GM21367 (cell line): ENCODE measurements around the gene PSMB3.

Source experiments
- ATAC-seq: cut with Tn5 transposase; IDR thresholded peaks from one replicate; pipeline ENCODE4 v1.9.1; 2021; ENCODE audit not compliant: unreplicated experiment

The PSMB3 gene

GRCh38 chr17:38733282-38733981 is 19.1 kb upstream of the PSMB3 start:
- ATAC-seq, result no peak

DNA sequence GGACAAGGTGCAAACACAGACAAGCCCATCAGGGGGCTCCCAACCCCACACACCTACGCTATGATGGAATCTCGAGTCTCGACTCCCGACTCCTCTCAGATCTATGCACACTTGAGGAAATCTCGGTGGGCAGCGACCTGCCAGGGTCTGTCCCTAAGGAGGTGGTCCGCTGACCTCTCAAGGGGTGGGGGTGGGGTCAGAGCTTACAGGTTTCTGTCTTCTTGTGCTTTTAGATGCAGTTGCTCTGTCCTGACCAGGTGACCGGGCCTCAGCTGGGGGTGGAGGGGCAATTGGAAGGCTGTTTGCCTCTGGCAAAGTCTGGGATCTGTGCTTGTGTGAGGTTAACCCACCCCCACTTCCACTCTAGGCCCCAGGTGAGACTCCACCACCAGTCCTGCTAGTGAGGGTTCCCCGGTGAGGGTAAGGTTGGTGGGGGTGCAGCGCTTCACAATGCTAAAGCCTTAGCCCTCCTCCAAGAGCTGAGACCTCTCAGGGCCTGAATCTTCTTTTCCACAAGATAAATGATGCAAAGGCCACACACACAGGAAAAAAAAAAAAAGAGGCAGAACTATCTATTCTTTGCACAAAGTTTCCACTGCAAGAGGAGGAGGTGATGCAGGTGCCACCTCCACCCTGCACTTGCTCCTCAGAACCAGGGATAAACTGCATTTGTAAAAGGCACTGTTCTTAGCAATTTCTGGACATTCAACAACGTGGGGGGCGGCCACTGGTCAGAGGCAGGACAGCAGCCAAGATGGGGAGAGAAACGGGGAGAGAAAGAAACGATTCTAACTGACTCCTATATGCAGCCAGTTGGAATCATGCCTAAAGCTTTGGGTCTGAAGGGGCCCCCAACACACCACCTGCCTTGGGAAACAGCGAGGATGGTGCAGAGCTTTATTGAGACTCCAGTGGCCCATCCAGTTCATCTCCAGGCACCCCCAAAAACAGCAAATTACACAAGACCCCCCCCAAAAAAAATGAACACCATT is 18.3 kb upstream of the PSMB3 start:
- no peak for ATAC-seq

GRCh38 chr17:38735161-38735997 is 17.2 kb upstream of the PSMB3 start:
- no peak for ATAC-seq

- no peak for ATAC-seq
Observed at GRCh38 chr17:38738007-38738662, 14.4 kb upstream of the PSMB3 start.

DNA sequence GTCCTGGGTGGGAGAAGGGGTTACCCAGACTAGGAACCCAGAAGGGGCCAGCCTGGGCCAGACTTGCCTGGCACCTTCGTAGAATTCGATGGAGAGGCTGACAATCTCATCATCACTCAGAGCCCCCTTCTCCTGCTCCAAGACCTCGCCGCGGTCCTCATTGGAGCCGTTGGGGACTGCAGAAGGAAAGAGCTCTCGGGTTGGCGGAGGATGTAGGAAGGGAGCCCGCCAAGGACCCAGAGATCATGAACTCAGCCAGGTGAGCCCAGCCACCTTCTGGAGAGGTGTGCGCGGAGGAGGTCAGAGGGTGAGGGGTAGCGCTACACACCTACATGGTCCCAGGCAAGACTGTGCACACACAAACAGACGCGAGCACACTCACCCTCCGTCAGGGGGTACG is 13.9 kb upstream of the PSMB3 start:
- ATAC-seq, result no peak

DNA sequence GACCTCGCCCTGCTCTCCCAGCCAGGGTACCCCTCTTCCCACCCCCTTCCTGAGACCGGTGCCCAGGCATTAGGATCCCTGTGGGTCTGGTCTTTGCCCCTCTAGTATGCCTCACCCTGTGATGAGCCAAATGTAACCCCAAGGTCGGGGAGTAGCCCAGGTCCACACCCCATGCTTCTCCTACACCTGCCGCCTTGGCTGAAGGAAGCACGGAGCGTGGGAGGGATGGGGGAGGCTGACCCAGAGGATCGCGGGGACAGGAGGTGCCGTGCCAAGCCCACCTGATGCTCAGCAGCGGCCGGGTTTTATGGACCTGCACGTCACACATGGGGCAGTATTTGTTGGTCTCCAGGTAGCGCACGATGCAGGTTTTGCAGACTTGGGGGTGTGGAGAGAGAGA is 13.2 kb upstream of the PSMB3 start:
- no peak for ATAC-seq

DNA sequence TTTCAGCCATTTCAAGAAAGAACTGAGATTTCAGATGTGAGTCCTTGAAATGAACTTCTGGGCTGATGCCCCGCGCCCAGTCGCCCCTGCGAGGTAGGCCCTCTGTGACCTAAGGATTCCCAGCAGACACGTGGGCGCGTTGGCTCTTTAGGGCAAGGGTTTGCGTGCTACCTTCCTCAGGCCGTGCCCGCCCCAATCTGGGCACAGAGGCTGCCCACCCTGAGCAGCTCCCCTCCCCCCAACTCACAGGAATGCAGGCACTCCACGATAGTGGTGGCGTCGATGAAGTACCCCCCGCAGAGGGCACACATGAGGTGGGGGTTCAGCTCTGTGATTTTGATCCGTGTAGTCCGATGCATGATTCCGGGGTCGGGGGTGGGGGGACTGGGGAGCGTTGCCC is 12.5 kb upstream of the PSMB3 start:
- ATAC-seq, result no peak

GRCh38 chr17:38740806-38741205 is 11.7 kb upstream of the PSMB3 start:
- no peak for ATAC-seq

GRCh38 chr17:38741461-38741860 is 11.1 kb upstream of the PSMB3 start:
- ATAC-seq, result no peak

- no peak for ATAC-seq
Observed at GRCh38 chr17:38741921-38742410, 10.6 kb upstream of the PSMB3 start.

DNA sequence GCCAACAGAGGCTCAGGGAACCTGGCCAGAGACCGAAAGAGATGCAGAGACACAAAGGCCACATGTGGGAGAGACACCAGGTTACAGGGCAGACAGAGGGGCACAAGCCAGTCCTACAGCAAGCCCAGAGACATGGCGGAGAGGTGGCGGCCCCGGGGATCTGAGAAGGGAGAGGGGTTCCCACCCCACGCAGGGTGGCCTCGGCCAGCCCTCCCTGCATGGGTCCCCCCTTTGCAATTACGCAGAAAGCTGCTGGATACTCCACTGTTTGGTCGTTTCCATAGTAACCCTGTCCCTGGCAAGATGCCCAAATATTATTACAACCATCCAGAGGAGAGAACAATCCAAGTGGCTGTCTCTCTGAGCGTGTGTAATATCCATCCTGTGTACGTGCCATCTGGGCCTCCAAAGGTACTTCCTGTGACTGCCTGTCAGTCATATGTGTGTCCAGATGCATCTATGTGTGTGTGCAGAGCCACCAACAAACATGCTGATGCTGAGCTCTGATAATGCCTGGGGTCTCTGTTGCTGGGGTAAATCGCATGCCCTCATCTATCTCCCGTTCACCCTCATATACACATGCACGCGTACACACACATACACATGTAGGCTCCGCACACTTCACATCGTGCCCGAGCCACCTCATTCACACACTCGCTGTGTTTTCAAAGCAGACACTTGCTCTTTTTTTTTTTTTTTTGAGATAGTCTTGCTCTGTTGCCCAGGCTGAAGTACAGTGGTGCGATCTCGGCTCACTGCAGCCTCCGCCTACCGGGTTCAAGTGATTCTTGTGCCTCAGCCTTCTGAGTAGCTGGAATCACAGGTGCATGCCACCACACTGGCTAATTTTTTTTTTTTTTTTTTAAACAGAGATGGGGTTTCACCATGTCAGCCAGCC is 9.9 kb upstream of the PSMB3 start:
- ATAC-seq, result no peak

DNA sequence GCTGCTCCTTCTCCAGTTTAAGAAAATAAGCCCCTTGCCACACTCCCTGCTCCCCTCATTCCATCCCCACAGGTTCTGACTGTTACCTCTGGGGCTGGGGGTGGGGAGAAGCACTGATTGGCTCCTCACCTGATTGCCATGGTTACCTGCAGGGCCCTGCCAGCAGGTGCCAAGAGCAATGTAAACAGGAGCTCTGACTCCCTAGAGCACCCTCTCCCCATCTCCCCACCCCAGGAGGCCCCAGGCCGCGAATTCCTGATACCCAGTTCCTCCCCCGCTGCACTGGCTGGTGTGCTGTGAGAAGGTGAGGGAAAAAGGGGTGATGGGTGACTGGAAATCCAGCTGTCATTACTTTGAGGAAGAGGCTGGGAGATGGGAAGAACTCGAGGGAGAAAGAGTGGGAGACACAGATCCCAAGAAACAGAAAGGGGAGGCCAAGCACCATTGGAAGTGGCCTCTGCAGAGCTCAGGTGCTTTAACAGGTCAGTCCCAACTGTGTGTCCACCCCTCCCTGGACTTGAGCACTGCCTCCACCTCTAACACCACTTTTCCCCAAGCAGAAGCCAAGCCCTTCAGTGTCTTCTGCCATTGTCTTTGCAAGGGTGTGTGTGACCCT is 8.9 kb upstream of the PSMB3 start:
- no peak for ATAC-seq

DNA sequence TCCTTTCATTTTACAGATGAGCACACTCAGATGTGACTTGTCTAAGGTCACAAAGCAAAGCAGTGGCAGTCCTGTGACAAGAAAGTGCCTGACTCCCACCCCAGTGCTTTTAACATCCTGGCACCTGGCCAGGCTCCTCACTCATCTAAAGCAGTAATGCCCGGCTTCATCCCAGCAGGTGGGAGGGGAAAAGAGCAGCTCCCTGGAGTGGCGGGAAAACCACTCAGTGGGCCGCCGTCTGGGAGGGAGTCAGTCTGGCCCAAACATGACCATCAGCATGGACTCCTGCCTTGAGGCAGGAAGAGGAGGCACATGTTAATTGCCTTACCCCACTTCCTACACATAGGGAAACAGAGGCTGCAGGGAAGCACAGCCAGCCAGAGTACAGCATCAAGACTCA is 7.0 kb upstream of the PSMB3 start:
- no peak for ATAC-seq

DNA sequence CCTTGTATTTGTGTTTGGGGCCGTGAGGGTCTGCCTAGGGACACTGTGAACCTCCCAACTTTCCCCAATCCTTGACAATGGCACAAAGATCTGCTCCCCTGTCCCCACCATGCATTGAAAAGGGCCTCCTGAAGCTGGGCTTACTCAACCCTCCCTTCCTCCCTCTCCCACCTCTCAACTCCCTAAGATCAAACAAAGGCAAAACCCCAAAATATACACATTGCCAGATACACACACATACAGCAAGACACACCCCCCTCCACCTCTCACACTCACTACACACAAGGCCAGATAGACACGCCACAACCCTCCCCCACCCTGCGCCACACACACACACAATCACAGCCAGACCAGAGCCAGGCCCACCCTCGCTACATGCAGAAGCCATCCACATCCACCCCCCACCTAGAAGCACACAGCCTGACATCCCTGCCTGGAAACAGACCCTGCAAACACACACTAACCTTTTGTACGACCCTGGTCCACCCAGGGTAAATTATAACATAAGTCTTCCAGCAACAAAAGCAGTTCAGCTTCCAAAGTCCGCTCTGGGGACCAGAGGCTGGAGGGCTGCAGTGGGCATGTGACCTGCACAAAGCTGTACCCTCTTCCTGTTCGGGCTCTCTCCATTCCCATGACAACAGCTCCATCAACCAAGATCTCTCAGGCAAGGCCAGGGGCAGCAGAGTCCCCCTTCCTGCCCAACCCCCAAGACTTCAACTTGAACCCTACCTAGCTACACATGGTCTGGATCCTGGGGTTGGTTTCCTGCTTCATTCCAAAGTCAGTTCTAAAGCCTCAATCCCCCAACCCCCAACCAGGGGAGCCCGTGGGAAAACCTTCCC is 6.3 kb upstream of the PSMB3 start:
- no peak for ATAC-seq

GRCh38 chr17:38746849-38747462 is 5.6 kb upstream of the PSMB3 start:
- ATAC-seq, result no peak

- no peak for ATAC-seq
Observed at GRCh38 chr17:38747463-38748148, 4.9 kb upstream of the PSMB3 start.

- ATAC-seq, result no peak
Observed at GRCh38 chr17:38748149-38748891, 4.2 kb upstream of the PSMB3 start, which contains the start of gene PCGF2. TSS of gene PCGF2 (minus strand) at chr17:38748336. CDS start at chr17:38740402, 7,934 bp downstream.
